OCI-LY7 (cell line): ENCODE results near the gene DNMBP. TPM values are rescaled to one million over a fixed set of nuclear protein-coding genes. Genes with fewer than 3 reads are reported as not detected.

Experiments
- BruUV-seq: library from RNA; stranded (reverse); fragments of 400-500 nt; replicated peaks from 2 replicates; lab custom pipeline; 2021; lab: Mats Ljungman, UMichigan
- CTCF ChIA-PET: fragments of 300-600 bp; sonication (Branson Sonifier 250); formaldehyde crosslinking; loops from one replicate; lab custom pipeline; 2022; ENCODE audit warnings: antibody characterized with exemption; ENCODE audit not compliant: unreplicated experiment; lab: Charles Lee
- POLR2A ChIA-PET: fragments of 300-600 bp; sonication (Branson Sonifier 250); formaldehyde crosslinking; loops from one replicate; lab custom pipeline; 2022; ENCODE audit warnings: antibody characterized with exemption; lab: Charles Lee
- DNase-seq: peaks from one replicate; pipeline ENCODE4 v3.0.0-alpha.2; 2015; ENCODE audit warnings: low spot score
- H2AFZ ChIP-seq: fragments of 200-600 bp; sonication (generic), shearing (Covaris generic); 2 replicates; pipeline ENCODE4 v1.6.1; 2014; ENCODE audit warnings: mild to moderate bottlenecking, antibody characterized with exemption, low read length, moderate library complexity
- H3K27ac ChIP-seq: fragments of 200-600 bp; sonication (generic); 2 replicates; pipeline ENCODE4 v1.5.1; 2014; ENCODE audit warnings: mixed run types, low read depth, mild to moderate bottlenecking, moderate library complexity, low read length, inconsistent platforms; ENCODE audit not compliant: poor library complexity, severe bottlenecking
- H3K36me3 ChIP-seq: fragments of 200-600 bp; sonication (generic); 2 replicates; pipeline ENCODE4 v1.6.1; 2014; ENCODE audit warnings: mild to moderate bottlenecking, antibody characterized with exemption, low read length, moderate library complexity, mixed read lengths; ENCODE audit not compliant: insufficient read depth
- H3K4me1 ChIP-seq: fragments of 200-600 bp; sonication (generic); 2 replicates; pipeline ENCODE4 v1.5.1; 2014; ENCODE audit warnings: mild to moderate bottlenecking, low read length; ENCODE audit not compliant: insufficient read depth, poor library complexity, severe bottlenecking
- H3K4me2 ChIP-seq: fragments of 200-600 bp; sonication (generic); 2 replicates; pipeline ENCODE4 v1.6.1; 2014; ENCODE audit warnings: mild to moderate bottlenecking, low read length
- H3K4me3 ChIP-seq: fragments of 200-600 bp; sonication (generic); 2 replicates; pipeline ENCODE4 v1.5.1; 2014; ENCODE audit warnings: mild to moderate bottlenecking, low read depth, low read length; ENCODE audit not compliant: poor library complexity, severe bottlenecking
- H3K79me2 ChIP-seq: fragments of 200-600 bp; sonication (generic); 2 replicates; pipeline ENCODE4 v1.6.1; 2016; ENCODE audit warnings: low read depth, mild to moderate bottlenecking, low read length, moderate library complexity, mixed read lengths; ENCODE audit not compliant: insufficient read depth
- H3K9me2 ChIP-seq: fragments of 200-600 bp; sonication (generic); 2 replicates; pipeline ENCODE4 v1.6.1; 2016; ENCODE audit warnings: mild to moderate bottlenecking, low read length, mixed read lengths; ENCODE audit not compliant: insufficient read depth
- H3K9me3 ChIP-seq: fragments of 200-600 bp; sonication (generic); 2 replicates; pipeline ENCODE4 v1.6.1; 2014; ENCODE audit warnings: mild to moderate bottlenecking, mixed run types, low read length, mixed read lengths
- H4K20me1 ChIP-seq: fragments of 200-600 bp; sonication (generic); 2 replicates; pipeline ENCODE4 v1.6.1; 2014; ENCODE audit warnings: mild to moderate bottlenecking, antibody characterized with exemption, low read length, moderate library complexity, mixed read lengths; ENCODE audit not compliant: insufficient read depth
- EZH2phosphoT487 ChIP-seq: fragments of 200-600 bp; sonication (generic); IDR thresholded peaks from 2 replicates; pipeline ENCODE4 v1.6.1; 2018; ENCODE audit warnings: low read depth, borderline replicate concordance, mild to moderate bottlenecking, mixed run types, antibody characterized with exemption, low read length, moderate library complexity, mixed read lengths
- intact Hi-C: fragments of 100-400 bp; cut with micrococcal nuclease; formaldehyde crosslinking; loops from one replicate; pipeline ENCODE4 v1.10.0; 2022; ENCODE audit not compliant: unreplicated experiment
- total RNA-seq, 2 experiments: library from RNA; depleted of rRNA in 1 of 2; stranded (reverse); fragments of >200 nt in 1 of 2; shearing (Covaris generic) in 1 of 2; gene quantifications; 2 replicates each; pipeline ENCODE4 v1.2.3, GENCODE V29; 2014 to 2022
- TF ChIP-seq, protein P1 (sequence below): fragments of 200-600 bp; sonication (generic); conservative IDR thresholded peaks from 2 replicates; pipeline ENCODE4 v1.5.1; 2014; ENCODE audit warnings: mild to moderate bottlenecking, antibody characterized with exemption, low read length, moderate library complexity, mixed read lengths

The DNMBP gene
- total RNA-seq, 2 experiments from 2014 or later, result 27.0 to 36.2 TPM

DNA sequence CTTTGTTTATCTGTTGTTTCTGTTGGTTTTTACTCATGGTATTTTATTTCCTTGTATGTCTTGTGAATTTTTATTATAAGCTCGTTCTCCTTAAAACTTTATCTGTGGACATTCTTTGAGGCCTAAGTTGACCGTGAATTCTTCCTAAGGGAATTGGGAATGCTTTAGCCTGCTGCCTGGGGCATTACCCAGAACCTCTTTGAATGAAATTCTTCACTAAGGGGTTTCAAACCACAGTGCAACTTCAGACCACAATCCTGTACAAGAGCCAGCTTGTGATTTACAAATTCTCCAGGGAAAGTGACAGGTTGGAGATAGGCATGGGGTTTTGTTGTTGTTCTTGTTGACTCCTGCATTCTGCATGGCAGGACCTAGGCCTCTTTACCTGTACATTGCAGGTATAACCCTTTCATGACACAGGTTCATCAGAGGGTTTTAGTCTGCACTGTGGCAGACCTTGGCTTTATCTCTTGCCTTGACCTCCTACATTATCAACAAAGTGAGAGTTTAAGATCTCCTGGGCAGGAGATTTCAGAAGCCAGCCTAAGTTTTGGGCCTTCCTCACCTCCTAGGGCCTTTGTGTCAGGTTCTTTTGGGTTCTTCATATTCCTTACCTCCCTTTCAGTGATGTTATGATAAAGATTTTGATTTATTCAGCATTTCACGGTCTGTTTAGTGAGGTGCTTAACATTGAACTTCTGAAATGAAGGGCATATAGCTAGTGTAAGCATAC is 157.1 kb downstream of the DNMBP start:
- Histone ChIP-seq H3K9me2 (no peaks in the 10 kb centered on the region), H3K36me3 (no peaks in the 10 kb centered on the region), H4K20me1 (no peaks in the 10 kb centered on the region), H3K4me2 (no peak overlapping the region), H3K4me1 (no peaks in the 10 kb centered on the region), H3K9me3 (no peaks in the 10 kb centered on the region), H3K79me2 (no peaks in the 10 kb centered on the region), H2AFZ (no peak overlapping the region), H3K27ac (no peak overlapping the region), H3K4me3 (no peak overlapping the region)
- no peak for DNase-seq
- ChIA-PET POLR2A (interaction anchor here (0.6 to 0.8 kb wide), 4 partner anchors 13 to 325 kb away, joined by 3 to 5 read pairs (median 4); no protein-coding TSS in a partner anchor), CTCF (no interaction called here)
- intact Hi-C loops, result no loop called here
- no peak for TF ChIP-seq EZH2phosphoT487
- TF ChIP-seq, protein P1, sequence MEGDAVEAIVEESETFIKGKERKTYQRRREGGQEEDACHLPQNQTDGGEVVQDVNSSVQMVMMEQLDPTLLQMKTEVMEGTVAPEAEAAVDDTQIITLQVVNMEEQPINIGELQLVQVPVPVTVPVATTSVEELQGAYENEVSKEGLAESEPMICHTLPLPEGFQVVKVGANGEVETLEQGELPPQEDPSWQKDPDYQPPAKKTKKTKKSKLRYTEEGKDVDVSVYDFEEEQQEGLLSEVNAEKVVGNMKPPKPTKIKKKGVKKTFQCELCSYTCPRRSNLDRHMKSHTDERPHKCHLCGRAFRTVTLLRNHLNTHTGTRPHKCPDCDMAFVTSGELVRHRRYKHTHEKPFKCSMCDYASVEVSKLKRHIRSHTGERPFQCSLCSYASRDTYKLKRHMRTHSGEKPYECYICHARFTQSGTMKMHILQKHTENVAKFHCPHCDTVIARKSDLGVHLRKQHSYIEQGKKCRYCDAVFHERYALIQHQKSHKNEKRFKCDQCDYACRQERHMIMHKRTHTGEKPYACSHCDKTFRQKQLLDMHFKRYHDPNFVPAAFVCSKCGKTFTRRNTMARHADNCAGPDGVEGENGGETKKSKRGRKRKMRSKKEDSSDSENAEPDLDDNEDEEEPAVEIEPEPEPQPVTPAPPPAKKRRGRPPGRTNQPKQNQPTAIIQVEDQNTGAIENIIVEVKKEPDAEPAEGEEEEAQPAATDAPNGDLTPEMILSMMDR, result no peak
- no TSS peak for BruUV-seq

DNA sequence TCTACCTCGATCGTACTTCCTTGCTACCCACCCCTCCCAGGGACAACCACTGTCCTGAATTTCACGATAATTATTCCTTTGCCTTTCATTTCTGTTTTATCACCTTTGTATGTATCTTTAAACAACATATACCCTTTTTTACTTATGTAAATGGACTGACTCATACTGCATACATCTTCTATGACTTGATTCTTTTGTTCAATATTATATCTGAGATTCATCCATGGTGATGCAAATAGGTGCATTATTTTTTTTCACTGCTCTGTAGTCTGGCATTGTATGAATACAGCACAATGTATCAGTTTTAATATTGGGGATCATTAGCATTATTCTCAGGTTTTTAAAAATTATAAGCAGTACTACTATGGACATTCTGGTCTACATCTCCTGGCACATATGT is 157.9 kb downstream of the DNMBP start:
- Histone ChIP-seq H4K20me1 (no peaks in the 10 kb centered on the region), H2AFZ (no peak overlapping the region), H3K9me3 (no peaks in the 10 kb centered on the region), H3K27ac (no peak overlapping the region), H3K79me2 (no peaks in the 10 kb centered on the region), H3K4me2 (no peak overlapping the region), H3K4me1 (no peaks in the 10 kb centered on the region), H3K4me3 (no peak overlapping the region), H3K9me2 (no peaks in the 10 kb centered on the region), H3K36me3 (no peaks in the 10 kb centered on the region)
- intact Hi-C loops, result no loop called here
- TF ChIP-seq, protein P1, result no peak
- no peak for TF ChIP-seq EZH2phosphoT487
- BruUV-seq, result no TSS peak
- no peak for DNase-seq
- CTCF ChIA-PET, result no interaction called here
- POLR2A ChIA-PET, result interaction anchor here (0.8 kb wide), 2 partner anchors 14 to 292 kb away, joined by 3 to 4 read pairs; no protein-coding TSS in a partner anchor

DNA sequence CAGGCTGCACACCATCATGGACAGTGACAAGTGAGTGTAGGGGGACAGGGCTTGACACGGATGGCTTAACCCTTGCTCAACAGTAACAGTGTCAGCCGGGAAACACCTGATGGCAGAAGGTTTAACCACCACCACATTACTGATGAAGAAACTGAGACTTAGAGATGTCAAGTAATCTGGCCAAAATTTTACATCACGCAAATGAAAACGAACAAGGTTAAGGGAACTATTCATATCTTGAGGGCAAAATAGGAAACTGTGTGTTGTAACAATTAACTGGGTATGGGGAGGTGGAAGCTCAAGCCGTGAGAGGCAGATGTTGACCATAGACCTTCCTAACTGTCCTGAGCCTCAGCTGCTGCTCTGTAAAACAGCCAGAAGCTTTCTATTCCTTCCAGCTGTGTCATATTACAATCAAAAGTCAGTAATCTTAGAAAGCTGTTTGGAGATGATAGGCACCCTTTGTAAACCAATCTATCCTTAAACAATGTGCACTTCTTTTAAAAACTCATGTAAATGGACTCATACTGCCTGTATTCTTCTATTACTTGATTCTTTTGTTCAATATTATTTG is 158.9 kb downstream of the DNMBP start:
- intact Hi-C loops, result no loop called here
- H3K4me3 ChIP-seq, result no peak overlapping the region
- DNase-seq, result no peak
- no peak overlapping the region for H3K4me2 ChIP-seq
- BruUV-seq, result no TSS peak
- H3K9me2 ChIP-seq, result no peaks in the 10 kb centered on the region
- H3K9me3 ChIP-seq, result no peaks in the 10 kb centered on the region
- peaks cover 5% of the 10 kb centered on the region for H3K4me1 ChIP-seq
- no peaks in the 10 kb centered on the region for H3K79me2 ChIP-seq
- POLR2A ChIA-PET, result no interaction called here
- no peak overlapping the region for H3K27ac ChIP-seq
- no peak for TF ChIP-seq EZH2phosphoT487
- TF ChIP-seq, protein P1, result no peak
- H3K36me3 ChIP-seq, result no peaks in the 10 kb centered on the region
- no peak overlapping the region for H2AFZ ChIP-seq
- CTCF ChIA-PET, result no interaction called here
- H4K20me1 ChIP-seq, result no peaks in the 10 kb centered on the region
